ENCODE data around the gene PCCB.

DNA sequence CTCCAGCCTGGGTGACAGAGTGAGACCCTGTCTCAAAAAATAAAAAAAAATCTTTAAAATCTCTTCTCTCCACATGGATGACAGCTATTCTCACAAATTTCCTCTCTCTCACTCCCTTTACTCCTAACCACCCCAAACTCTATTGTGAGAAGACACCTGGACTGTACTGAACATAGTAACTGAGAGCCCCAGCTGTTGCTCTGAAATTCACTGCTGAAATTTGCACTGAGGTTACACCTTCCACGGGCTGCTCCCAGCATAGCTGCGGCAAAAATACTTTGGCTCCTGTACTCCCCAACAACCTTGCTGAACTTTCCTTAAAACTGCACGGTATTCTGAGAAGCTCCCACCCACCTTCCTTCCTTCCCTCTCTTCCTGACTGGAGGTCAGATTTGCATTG, 4.4 kb upstream of the PCCB start:
- TF ChIP-seq, protein P1, sequence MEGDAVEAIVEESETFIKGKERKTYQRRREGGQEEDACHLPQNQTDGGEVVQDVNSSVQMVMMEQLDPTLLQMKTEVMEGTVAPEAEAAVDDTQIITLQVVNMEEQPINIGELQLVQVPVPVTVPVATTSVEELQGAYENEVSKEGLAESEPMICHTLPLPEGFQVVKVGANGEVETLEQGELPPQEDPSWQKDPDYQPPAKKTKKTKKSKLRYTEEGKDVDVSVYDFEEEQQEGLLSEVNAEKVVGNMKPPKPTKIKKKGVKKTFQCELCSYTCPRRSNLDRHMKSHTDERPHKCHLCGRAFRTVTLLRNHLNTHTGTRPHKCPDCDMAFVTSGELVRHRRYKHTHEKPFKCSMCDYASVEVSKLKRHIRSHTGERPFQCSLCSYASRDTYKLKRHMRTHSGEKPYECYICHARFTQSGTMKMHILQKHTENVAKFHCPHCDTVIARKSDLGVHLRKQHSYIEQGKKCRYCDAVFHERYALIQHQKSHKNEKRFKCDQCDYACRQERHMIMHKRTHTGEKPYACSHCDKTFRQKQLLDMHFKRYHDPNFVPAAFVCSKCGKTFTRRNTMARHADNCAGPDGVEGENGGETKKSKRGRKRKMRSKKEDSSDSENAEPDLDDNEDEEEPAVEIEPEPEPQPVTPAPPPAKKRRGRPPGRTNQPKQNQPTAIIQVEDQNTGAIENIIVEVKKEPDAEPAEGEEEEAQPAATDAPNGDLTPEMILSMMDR (conservative IDR thresholded peaks at IDR 0.05; ENCODE audit: low read depth, low read length) = no peak
- TF ChIP-seq EZH2 (IDR thresholded peaks at IDR 0.05; ENCODE audit: low read length, unreplicated experiment) (no peak), EZH2phosphoT487 (IDR thresholded peaks at IDR 0.05; ENCODE audit: borderline replicate concordance, low read length) (no peak)
